ENCODE results near the gene OBSCN. TPM values are rescaled to one million over a fixed set of nuclear protein-coding genes. Genes with fewer than 3 reads are reported as not detected.

Gene OBSCN
- total and polyA plus RNA-seq, 2 experiments from 2014 or later = 1.1 to 5.2 TPM

- TF ChIP-seq EZH2 (IDR thresholded peaks at IDR 0.05; ENCODE audit: insufficient read depth, poor library complexity, severe bottlenecking) = no peak
- no peak for TF ChIP-seq EZH2phosphoT487 (IDR thresholded peaks at IDR 0.05; ENCODE audit: insufficient read depth, low read depth)
- no peak for DNase-seq
- 66 to 70% methylated on average over 5 of the region's 5 CpGs for WGBS, 2 experiments (ENCODE audit: low coverage in 1 of 2, low lambda C conversion rate in 2 of 2, missing lambda C conversion rate in 2 of 2)
These were observed 136.8 kb downstream of the OBSCN start for GRCh38 chr1:228344631-228345072.

DNA sequence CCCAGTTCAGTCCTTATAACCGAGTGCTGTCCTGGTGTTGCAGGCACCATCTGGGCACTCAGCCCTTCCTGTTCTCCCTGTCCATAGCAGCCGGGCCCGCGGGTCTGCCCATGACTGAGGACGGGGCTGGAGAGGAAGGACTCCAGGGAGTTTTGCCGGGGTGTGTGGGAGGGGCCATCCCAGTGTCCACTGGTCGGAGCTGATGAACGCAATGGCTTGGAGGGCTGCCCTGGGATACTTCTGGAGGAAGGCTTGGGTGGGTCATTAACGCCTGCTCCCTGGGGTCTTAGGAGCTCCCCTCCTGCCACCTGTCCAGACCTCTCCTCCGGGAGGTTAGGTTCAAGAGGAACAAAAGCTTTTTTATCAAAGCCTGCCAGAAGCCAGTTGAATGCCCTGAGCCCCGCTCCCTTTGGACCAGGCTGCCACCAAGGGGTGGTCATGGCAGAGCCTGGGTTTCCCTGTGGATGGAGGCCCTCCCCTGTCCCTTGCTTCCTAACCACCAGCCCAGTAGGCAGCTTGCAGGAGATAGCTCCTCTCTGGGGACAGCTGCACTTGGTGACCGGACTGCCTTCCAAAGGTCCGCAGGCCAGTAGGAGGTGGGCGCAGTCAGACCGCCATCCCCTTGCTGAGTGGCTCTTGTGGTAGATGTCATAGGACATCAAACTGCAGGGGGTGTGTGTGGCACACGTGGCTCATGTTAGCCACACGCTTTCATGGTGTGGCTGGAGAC is 137.5 kb downstream of the OBSCN start:
- WGBS, 2 experiments (ENCODE audit: low coverage in 1 of 2, low lambda C conversion rate in 2 of 2, missing lambda C conversion rate in 2 of 2) = 65 to 74% methylated on average over 17 of the region's 17 CpGs
- H3K27me3 ChIP-seq (replicated peaks; ENCODE audit: insufficient read depth) = no peaks in the 10 kb centered on the region; the same call in 1 of the 2 replicates
- H2AFZ ChIP-seq = no peak overlapping the region
- H3K9ac ChIP-seq = no peak overlapping the region
- no peak overlapping the region for H3K4me2 ChIP-seq (ENCODE audit: unreplicated experiment)
- H3F3A ChIP-seq (ENCODE audit: insufficient read depth) = no peaks in the 10 kb centered on the region
- no peak for DNase-seq
- in situ Hi-C loops (cut with MboI) = no loop called here
- no peaks in the 10 kb centered on the region for H3K4me1 ChIP-seq (ENCODE audit: insufficient read depth)
- no peaks in the 10 kb centered on the region for H3K9me2 ChIP-seq (ENCODE audit: insufficient read depth)
- TF ChIP-seq EZH2 (IDR thresholded peaks at IDR 0.05; ENCODE audit: insufficient read depth, poor library complexity, severe bottlenecking) = no peak
- TF ChIP-seq EZH2phosphoT487 (IDR thresholded peaks at IDR 0.05; ENCODE audit: insufficient read depth, low read depth) = no peak
- H3K36me3 ChIP-seq (ENCODE audit: low read depth) = no peaks in the 10 kb centered on the region
- no peak overlapping the region for H3K4me3 ChIP-seq
- H3K79me2 ChIP-seq (ENCODE audit: insufficient read depth) = no peaks in the 10 kb centered on the region
- no peak overlapping the region for H3K27ac ChIP-seq
- no peaks in the 10 kb centered on the region for H3K9me3 ChIP-seq (ENCODE audit: low read depth)
- no peaks in the 10 kb centered on the region for H4K20me1 ChIP-seq (ENCODE audit: insufficient read depth)

More at GRCh38 chr1:228344631-228345072, 136.8 kb downstream of the OBSCN start:
- Histone ChIP-seq H3K79me2 (ENCODE audit: insufficient read depth) (no peaks in the 10 kb centered on the region), H3K9me2 (ENCODE audit: insufficient read depth) (no peaks in the 10 kb centered on the region), H3K4me3 (no peak overlapping the region), H3K27ac (no peak overlapping the region), H4K20me1 (ENCODE audit: insufficient read depth) (no peaks in the 10 kb centered on the region), H3K27me3 (replicated peaks; ENCODE audit: insufficient read depth) (no peaks in the 10 kb centered on the region; the same call in 1 of the 2 replicates), H2AFZ (no peak overlapping the region), H3K4me2 (ENCODE audit: unreplicated experiment) (no peak overlapping the region), H3F3A (ENCODE audit: insufficient read depth) (no peaks in the 10 kb centered on the region), H3K9me3 (ENCODE audit: low read depth) (no peaks in the 10 kb centered on the region), H3K4me1 (ENCODE audit: insufficient read depth) (no peaks in the 10 kb centered on the region), H3K9ac (no peak overlapping the region), H3K36me3 (ENCODE audit: low read depth) (no peaks in the 10 kb centered on the region)
- in situ Hi-C loops (cut with MboI) = no loop called here

DNA sequence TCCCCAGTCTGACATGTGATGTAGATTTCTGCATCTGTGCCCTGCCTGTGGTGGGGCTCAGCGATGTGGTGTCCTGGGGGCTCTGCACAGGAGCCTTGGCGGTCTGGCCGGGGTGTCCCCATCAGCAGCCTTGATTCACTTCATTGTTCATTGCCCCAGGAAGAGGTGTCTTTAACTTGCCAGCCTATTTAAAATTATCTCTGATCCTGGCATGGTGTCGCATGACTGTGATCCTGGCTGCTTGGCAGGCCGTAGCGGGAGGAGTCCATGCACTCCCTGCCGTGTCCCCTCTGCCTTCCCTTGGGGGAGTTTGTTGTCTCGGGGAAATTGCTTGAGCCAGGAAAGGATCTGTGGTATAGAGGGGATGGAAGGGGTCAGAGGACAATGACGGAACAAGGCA is 138.9 kb downstream of the OBSCN start:
- DNase-seq = no peak
- Histone ChIP-seq H3K4me1 (ENCODE audit: insufficient read depth) (no peaks in the 10 kb centered on the region), H3F3A (ENCODE audit: insufficient read depth) (no peaks in the 10 kb centered on the region), H3K9me2 (ENCODE audit: insufficient read depth) (no peaks in the 10 kb centered on the region), H3K79me2 (ENCODE audit: insufficient read depth) (no peaks in the 10 kb centered on the region), H3K4me2 (ENCODE audit: unreplicated experiment) (no peak overlapping the region), H3K36me3 (ENCODE audit: low read depth) (no peaks in the 10 kb centered on the region), H3K9me3 (ENCODE audit: low read depth) (no peaks in the 10 kb centered on the region), H3K27me3 (replicated peaks; ENCODE audit: insufficient read depth) (no peaks in the 10 kb centered on the region; the same call in 1 of the 2 replicates), H3K27ac (no peak overlapping the region), H2AFZ (no peak overlapping the region), H3K4me3 (no peak overlapping the region), H4K20me1 (ENCODE audit: insufficient read depth) (no peaks in the 10 kb centered on the region), H3K9ac (no peak overlapping the region)
- in situ Hi-C loops (cut with MboI) = no loop called here
- 58 to 63% methylated on average over 9 of the region's 9 CpGs for WGBS, 2 experiments (ENCODE audit: low coverage in 1 of 2, low lambda C conversion rate in 2 of 2, missing lambda C conversion rate in 2 of 2)
- no peak for TF ChIP-seq EZH2phosphoT487 (IDR thresholded peaks at IDR 0.05; ENCODE audit: insufficient read depth, low read depth)
- TF ChIP-seq EZH2 (IDR thresholded peaks at IDR 0.05; ENCODE audit: insufficient read depth, poor library complexity, severe bottlenecking) = no peak

DNA sequence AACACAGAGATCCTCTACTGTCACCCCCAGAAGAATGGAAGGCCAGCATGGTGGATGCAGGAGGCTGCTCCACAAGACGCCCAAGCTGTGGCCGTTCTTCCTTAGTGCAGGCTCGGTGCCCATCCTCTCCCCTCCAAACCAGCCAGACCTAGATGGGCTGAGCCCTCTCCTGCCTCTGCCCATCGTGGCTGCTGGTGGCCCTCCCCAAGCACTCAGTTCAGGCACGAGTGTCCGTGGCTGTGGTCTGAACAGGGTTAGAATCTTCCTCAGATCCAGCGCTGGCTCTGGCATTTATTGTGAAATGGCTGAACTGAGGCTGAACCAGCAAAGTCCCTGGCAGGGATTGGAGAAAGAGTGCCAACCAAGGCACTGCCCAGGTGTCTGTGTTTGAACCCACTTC is 139.3 kb downstream of the OBSCN start:
- H3K9me3 ChIP-seq (ENCODE audit: low read depth) = no peaks in the 10 kb centered on the region
- H2AFZ ChIP-seq = no peak overlapping the region
- WGBS, 2 experiments (ENCODE audit: low coverage in 1 of 2, low lambda C conversion rate in 2 of 2, missing lambda C conversion rate in 2 of 2) = 33 to 40% methylated on average over 7 of the region's 7 CpGs
- H3F3A ChIP-seq (ENCODE audit: insufficient read depth) = no peaks in the 10 kb centered on the region
- no peaks in the 10 kb centered on the region for H3K4me1 ChIP-seq (ENCODE audit: insufficient read depth)
- TF ChIP-seq EZH2phosphoT487 (IDR thresholded peaks at IDR 0.05; ENCODE audit: insufficient read depth, low read depth) = no peak
- no peak for TF ChIP-seq EZH2 (IDR thresholded peaks at IDR 0.05; ENCODE audit: insufficient read depth, poor library complexity, severe bottlenecking)
- H3K27ac ChIP-seq = no peak overlapping the region
- H3K36me3 ChIP-seq (ENCODE audit: low read depth) = no peaks in the 10 kb centered on the region
- H4K20me1 ChIP-seq (ENCODE audit: insufficient read depth) = no peaks in the 10 kb centered on the region
- H3K27me3 ChIP-seq (replicated peaks; ENCODE audit: insufficient read depth) = no peaks in the 10 kb centered on the region; the same call in 1 of the 2 replicates
- no peaks in the 10 kb centered on the region for H3K9me2 ChIP-seq (ENCODE audit: insufficient read depth)
- in situ Hi-C loops (cut with MboI) = no loop called here
- H3K79me2 ChIP-seq (ENCODE audit: insufficient read depth) = no peaks in the 10 kb centered on the region
- H3K4me3 ChIP-seq = no peak overlapping the region
- no peak overlapping the region for H3K9ac ChIP-seq
- no peak overlapping the region for H3K4me2 ChIP-seq (ENCODE audit: unreplicated experiment)
- no peak for DNase-seq
